ENCODE data around the gene ERMP1. TPM values are rescaled to one million over a fixed set of nuclear protein-coding genes. Genes with fewer than 3 reads are reported as not detected.

The ERMP1 gene
- total RNA-seq, 2 experiments from 2014 or later, result 14.7 to 15.9 TPM

- no peak for ATAC-seq
- no peak for DNase-seq
- no peak for TF ChIP-seq CTCF (IDR thresholded peaks at IDR 0.05)
- ChIA-PET CTCF (interaction anchor here (1.0 to 1.9 kb wide), 2 partner anchors 14 to 68 kb away, joined by 5 read pairs; partner anchors contain the start of gene ERMP1), POLR2A (interaction anchor here (0.6 to 0.8 kb wide), 2 partner anchors 14 to 207 kb away, joined by 3 read pairs; partner anchors contain the start of gene ERMP1)
- Mint-ChIP-seq H3K9me3 (no peaks in the 10 kb centered on the region), H3K36me3 (ENCODE audit: low read depth) (peaks cover 32% of the 10 kb centered on the region), H3K4me1 (ENCODE audit: low read depth) (peaks cover 12% of the 10 kb centered on the region), H3K4me3 (no peak overlapping the region), H3K27me3 (no peaks in the 10 kb centered on the region), H3K27ac (no peak overlapping the region)
- intact Hi-C loops (cut with micrococcal nuclease), result no loop called here
These were observed 14.3 kb downstream of the ERMP1 start for GRCh38 chr9:5818424-5819142.

DNA sequence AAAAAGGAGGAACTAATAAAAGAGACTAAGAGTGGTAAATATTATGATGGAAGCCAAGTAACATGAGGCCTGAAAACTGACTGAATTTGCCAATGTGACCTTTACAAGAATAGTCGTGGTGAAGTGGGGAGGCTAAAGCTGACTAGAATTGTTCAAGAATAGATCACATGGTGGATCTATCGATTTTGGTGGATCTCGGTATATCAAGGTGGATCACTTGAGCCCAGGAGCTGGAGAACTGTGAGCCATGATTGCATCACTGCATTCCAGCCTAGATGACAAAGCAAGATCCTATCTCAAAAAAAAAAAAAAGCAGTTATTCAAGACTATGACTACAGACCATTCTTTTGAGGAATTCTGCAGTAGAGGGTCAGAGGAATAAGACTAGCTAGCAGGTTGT, 15.1 kb downstream of the ERMP1 start:
- ChIA-PET POLR2A (interaction anchor here (0.6 to 0.8 kb wide), 2 partner anchors 15 to 206 kb away, joined by 3 read pairs; partner anchors contain the start of gene ERMP1), CTCF (interaction anchor here (1.0 to 1.9 kb wide), 2 partner anchors 15 to 68 kb away, joined by 5 read pairs; partner anchors contain the start of gene ERMP1)
- Mint-ChIP-seq H3K36me3 (ENCODE audit: low read depth) (peaks cover 30% of the 10 kb centered on the region), H3K9me3 (no peaks in the 10 kb centered on the region), H3K4me1 (ENCODE audit: low read depth) (peaks cover 12% of the 10 kb centered on the region), H3K27me3 (no peaks in the 10 kb centered on the region), H3K4me3 (no peak overlapping the region), H3K27ac (no peak overlapping the region)
- ATAC-seq (no peak), DNase-seq (no peak)
- intact Hi-C loops (cut with micrococcal nuclease), result no loop called here
- TF ChIP-seq CTCF (IDR thresholded peaks at IDR 0.05), result no peak

DNA sequence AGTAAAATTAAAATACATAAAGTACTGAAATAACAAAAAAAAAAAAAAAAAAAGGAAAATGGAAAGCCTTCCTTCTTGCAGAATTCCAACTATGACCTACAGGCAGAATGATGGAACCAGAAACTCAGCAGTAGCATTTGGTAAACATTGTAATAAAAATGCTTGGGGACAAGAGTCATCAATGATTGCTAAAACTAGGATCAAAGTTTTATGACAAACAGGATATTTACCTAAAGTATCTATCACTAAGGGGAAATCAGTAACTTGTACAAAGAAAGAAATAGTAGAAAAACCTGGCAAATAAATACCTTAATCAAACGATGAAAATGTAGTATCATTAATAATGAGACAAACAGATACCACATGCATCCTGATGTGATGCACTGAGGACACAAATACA, 17.5 kb downstream of the ERMP1 start:
- TF ChIP-seq CTCF (IDR thresholded peaks at IDR 0.05), result no peak
- ChIA-PET CTCF (no interaction called here), POLR2A (no interaction called here)
- no peak overlapping the region for H3K27ac Mint-ChIP-seq
- H3K27me3 Mint-ChIP-seq, result no peaks in the 10 kb centered on the region
- peaks cover 8% of the 10 kb centered on the region for H3K4me1 Mint-ChIP-seq (ENCODE audit: low read depth)
- H3K9me3 Mint-ChIP-seq, result no peaks in the 10 kb centered on the region
- no peak for ATAC-seq
- intact Hi-C loops (cut with micrococcal nuclease), result no loop called here
- DNase-seq, result no peak
- H3K36me3 Mint-ChIP-seq (ENCODE audit: low read depth), result peaks cover 32% of the 10 kb centered on the region
- H3K4me3 Mint-ChIP-seq, result no peak overlapping the region

- ChIA-PET CTCF (no interaction called here), POLR2A (no interaction called here)
- no peak overlapping the region for H3K4me3 Mint-ChIP-seq
- H3K9me3 Mint-ChIP-seq, result no peaks in the 10 kb centered on the region
- no peaks in the 10 kb centered on the region for H3K27me3 Mint-ChIP-seq
- DNase-seq (no peak), ATAC-seq (no peak)
- H3K27ac Mint-ChIP-seq, result no peak overlapping the region
- peaks cover 3% of the 10 kb centered on the region for H3K4me1 Mint-ChIP-seq (ENCODE audit: low read depth)
- intact Hi-C loops (cut with micrococcal nuclease), result no loop called here
- H3K36me3 Mint-ChIP-seq (ENCODE audit: low read depth), result peaks cover 36% of the 10 kb centered on the region
- TF ChIP-seq CTCF (IDR thresholded peaks at IDR 0.05), result no peak
These were observed 19.1 kb downstream of the ERMP1 start for GRCh38 chr9:5813824-5814223.

GRCh38 chr9:5811751-5812150, 21.2 kb downstream of the ERMP1 start:
- DNase-seq (no peak), ATAC-seq (no peak)
- no peaks in the 10 kb centered on the region for H3K9me3 Mint-ChIP-seq
- H3K4me3 Mint-ChIP-seq, result no peak overlapping the region
- H3K27me3 Mint-ChIP-seq, result no peaks in the 10 kb centered on the region
- ChIA-PET CTCF (interaction anchor here (1.0 to 1.3 kb wide), 2 partner anchors 13 to 21 kb away, joined by 3 read pairs; partner anchors contain the start of gene ERMP1), POLR2A (no interaction called here)
- H3K4me1 Mint-ChIP-seq (ENCODE audit: low read depth), result peaks cover 3% of the 10 kb centered on the region
- intact Hi-C loops (cut with micrococcal nuclease), result no loop called here
- no peak overlapping the region for H3K27ac Mint-ChIP-seq
- no peak for TF ChIP-seq CTCF (IDR thresholded peaks at IDR 0.05)
- peaks cover 24% of the 10 kb centered on the region for H3K36me3 Mint-ChIP-seq (ENCODE audit: low read depth)
